Inflammatory macrophage treated with lipopolysaccharide for 4 hours (primary cell): ENCODE results near the gene RNF215.
"Not testable (repeated sequence)": the region's sequence is repeated elsewhere in the genome, so short reads cannot be mapped to it uniquely, and the experiment has no call there.

Experiments
- DNase-seq: peaks from one replicate; pipeline ENCODE4 v3.0.0-alpha.2; 2020

RNF215 gene

GRCh38 chr22:30420347-30421125 lies 33.3 kb upstream of the RNF215 start:
- DNase-seq, result peak; percentile 59

- DNase-seq, result no peak
These were observed 29.6 kb upstream of the RNF215 start for GRCh38 chr22:30416837-30417236.

- no peak for DNase-seq
These were observed 29.2 kb upstream of the RNF215 start for GRCh38 chr22:30416403-30416802.

GRCh38 chr22:30414525-30415047 lies 27.4 kb upstream of the RNF215 start:
- no peak for DNase-seq

- DNase-seq, result no peak
These were observed 26.7 kb upstream of the RNF215 start for GRCh38 chr22:30413745-30414524.

GRCh38 chr22:30413001-30413400 lies 25.8 kb upstream of the RNF215 start:
- no peak for DNase-seq

GRCh38 chr22:30411780-30412179 lies 24.6 kb upstream of the RNF215 start:
- DNase-seq, result no peak

GRCh38 chr22:30408388-30409102 lies 21.3 kb upstream of the RNF215 start:
- no peak for DNase-seq

- DNase-seq, result no peak
These were observed 19.2 kb upstream of the RNF215 start for GRCh38 chr22:30406400-30406799.

GRCh38 chr22:30405731-30406130 lies 18.5 kb upstream of the RNF215 start:
- DNase-seq, result no peak

- DNase-seq, result no peak
These were observed 17.1 kb upstream of the RNF215 start for GRCh38 chr22:30404307-30404706.

- DNase-seq, result not testable (repeated sequence)
These were observed 15.5 kb upstream of the RNF215 start for GRCh38 chr22:30402766-30403104.

GRCh38 chr22:30402028-30402765 lies 15.0 kb upstream of the RNF215 start:
- DNase-seq, result no peak

- DNase-seq, result not testable (repeated sequence)
These were observed 13.8 kb upstream of the RNF215 start for GRCh38 chr22:30401024-30401423.

GRCh38 chr22:30400159-30400558 lies 12.9 kb upstream of the RNF215 start:
- no peak for DNase-seq

- no peak for DNase-seq
These were observed 12.5 kb upstream of the RNF215 start for GRCh38 chr22:30399718-30400117.

GRCh38 chr22:30398685-30399680 lies 11.8 kb upstream of the RNF215 start:
- no peak for DNase-seq

- DNase-seq, result no peak
These were observed 10.7 kb upstream of the RNF215 start for GRCh38 chr22:30397656-30398635.

GRCh38 chr22:30396871-30397655 lies 9.9 kb upstream of the RNF215 start, which contains the start of gene SEC14L2:
TSS of gene SEC14L2 (plus strand) at chr22:30397018. CDS start at chr22:30397117, 99 bp downstream.
- peak; percentile 31 for DNase-seq
